GM19324 (cell line): ENCODE results near the gene VANGL1.
A peak's percentile ranks its signal among the peaks of the same experiment; 100 is the strongest.
"Not testable (repeated sequence)": the region's sequence is repeated elsewhere in the genome, so short reads cannot be mapped to it uniquely, and the experiment has no call there.

Experiments used
- ATAC-seq: cut with Tn5 transposase; IDR thresholded peaks from one replicate; pipeline ENCODE4 v1.9.1; 2021; ENCODE audit warnings: mild to moderate bottlenecking, moderate library complexity; ENCODE audit not compliant: unreplicated experiment, low FRiP score

Gene VANGL1

GRCh38 chr1:115641762-115642167 lies at the start of gene VANGL1:
Gene VANGL1 (plus strand): TSS chr1:115641970. CDS start chr1:115651414, 9,444 bp downstream.
- ATAC-seq = peak; percentile 51

- no peak for ATAC-seq
These were observed 49.5 kb upstream of the VANGL1 start for GRCh38 chr1:115592264-115592663.

GRCh38 chr1:115593365-115594259 lies 48.2 kb upstream of the VANGL1 start:
- no peak for ATAC-seq

GRCh38 chr1:115594600-115594999 lies 47.2 kb upstream of the VANGL1 start:
- ATAC-seq = no peak

GRCh38 chr1:115595279-115596079 lies 46.3 kb upstream of the VANGL1 start:
- ATAC-seq = no peak

GRCh38 chr1:115596080-115596780 lies 45.5 kb upstream of the VANGL1 start:
- no peak for ATAC-seq

- ATAC-seq = no peak
These were observed 37.3 kb upstream of the VANGL1 start for GRCh38 chr1:115604508-115604907.

GRCh38 chr1:115606305-115606704 lies 35.5 kb upstream of the VANGL1 start:
- no peak for ATAC-seq

- no peak for ATAC-seq
These were observed 32.7 kb upstream of the VANGL1 start for GRCh38 chr1:115609021-115609420.

GRCh38 chr1:115613767-115614166 lies 28.0 kb upstream of the VANGL1 start:
- no peak for ATAC-seq

GRCh38 chr1:115620453-115620852 lies 21.3 kb upstream of the VANGL1 start:
- no peak for ATAC-seq

GRCh38 chr1:115620950-115621349 lies 20.8 kb upstream of the VANGL1 start:
- ATAC-seq = no peak

GRCh38 chr1:115624859-115625258 lies 16.9 kb upstream of the VANGL1 start:
- no peak for ATAC-seq

- no peak for ATAC-seq
These were observed 11.4 kb upstream of the VANGL1 start for GRCh38 chr1:115630342-115630741.

GRCh38 chr1:115632251-115633026 lies 9.3 kb upstream of the VANGL1 start:
- ATAC-seq = no peak

GRCh38 chr1:115633606-115634005 lies 8.2 kb upstream of the VANGL1 start:
- ATAC-seq = not testable (repeated sequence)

GRCh38 chr1:115637247-115637646 lies 4.5 kb upstream of the VANGL1 start:
- ATAC-seq = not testable (repeated sequence)

- no peak for ATAC-seq
These were observed 1.4 kb upstream of the VANGL1 start for GRCh38 chr1:115640384-115640783.

GRCh38 chr1:115642168-115643072 lies 650 bp downstream of the VANGL1 start:
- ATAC-seq = peak; percentile 76
